CD4-positive, alpha-beta T cell treated with Interleukin-4 for 1 hour (primary cell): Measurements from ENCODE around the gene WHRN.
A peak's percentile ranks its signal among the peaks of the same experiment; 100 is the strongest.

Source experiments
- DNase-seq, 2 donors: peaks; one replicate each; pipeline ENCODE4 v3.0.0-alpha.2; 2020 to 2022

The WHRN gene

DNA sequence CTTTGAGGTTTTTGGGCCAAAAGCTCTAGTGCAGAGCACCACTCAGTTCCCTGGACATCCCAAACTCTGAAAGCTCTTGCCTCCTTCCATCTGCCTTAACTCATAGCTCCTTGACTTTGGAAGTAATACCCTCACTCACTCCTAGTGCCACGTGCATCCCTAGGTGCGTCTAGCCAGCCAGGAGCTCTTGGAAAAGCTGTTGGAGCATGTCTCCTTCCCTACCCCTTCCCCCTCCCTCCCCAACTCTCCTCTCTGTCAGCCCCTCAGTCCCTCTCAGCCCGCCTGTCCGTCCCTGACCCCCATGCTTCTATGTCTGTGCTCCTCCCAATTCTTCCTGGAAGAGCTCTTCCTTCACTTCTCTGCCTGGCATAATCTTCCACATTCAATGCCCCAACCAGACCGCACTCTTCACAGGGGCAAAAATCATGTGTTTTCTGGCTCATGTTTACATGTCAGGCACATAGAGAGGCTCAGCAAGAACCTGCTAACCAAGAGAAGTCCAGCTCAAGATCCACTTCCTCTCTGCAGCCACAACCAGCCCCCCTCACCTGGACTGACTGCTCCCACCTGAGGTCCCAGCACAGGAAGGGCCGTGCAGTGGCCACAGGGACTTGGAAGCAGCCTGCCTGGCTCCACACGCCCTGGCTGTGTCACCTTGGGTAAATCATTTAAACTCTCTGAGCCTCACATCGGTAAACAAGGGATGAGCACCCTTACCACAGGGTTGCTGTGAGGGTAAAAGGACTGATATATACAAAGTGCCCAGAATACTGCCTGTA, 58.4 kb downstream of the WHRN start:
- no peak for DNase-seq

DNA sequence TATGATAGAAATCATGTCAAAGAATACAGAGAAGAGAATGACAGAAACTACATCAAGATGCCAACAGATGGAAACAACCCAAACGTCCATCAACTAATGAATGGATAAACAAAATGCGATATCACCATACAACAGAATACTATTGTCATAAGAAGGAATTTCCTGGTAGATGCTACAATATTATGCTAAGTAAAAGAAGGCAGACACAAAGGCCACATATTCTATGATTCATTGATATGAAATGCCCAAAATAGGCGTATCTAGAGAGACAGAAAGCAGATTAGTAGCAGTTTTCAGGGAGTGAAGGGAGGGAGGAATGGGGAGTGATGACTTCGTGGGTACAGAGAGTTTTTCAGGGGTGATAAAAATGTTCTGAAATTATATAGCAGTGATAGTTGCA, 59.2 kb downstream of the WHRN start:
- DNase-seq: no peak

DNA sequence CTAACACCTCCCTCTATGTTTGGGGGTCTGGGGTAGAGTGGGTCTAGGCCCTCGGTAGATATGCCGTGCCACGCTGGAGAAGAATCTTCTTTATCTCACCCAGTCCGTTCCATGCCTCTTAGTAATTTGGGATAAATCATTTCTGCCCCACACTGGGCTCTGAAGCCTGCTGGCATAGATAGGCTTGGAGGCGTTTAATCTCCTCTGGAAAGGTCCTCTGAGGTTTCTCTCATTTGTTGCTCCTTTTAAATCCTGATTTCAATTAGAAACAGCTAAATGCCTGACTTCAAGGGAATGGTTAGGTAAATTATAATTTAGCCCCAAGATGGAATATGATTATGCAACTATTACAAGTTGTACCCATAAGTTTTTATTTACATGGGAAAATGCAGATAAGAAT, 59.7 kb downstream of the WHRN start:
- no peak for DNase-seq

DNA sequence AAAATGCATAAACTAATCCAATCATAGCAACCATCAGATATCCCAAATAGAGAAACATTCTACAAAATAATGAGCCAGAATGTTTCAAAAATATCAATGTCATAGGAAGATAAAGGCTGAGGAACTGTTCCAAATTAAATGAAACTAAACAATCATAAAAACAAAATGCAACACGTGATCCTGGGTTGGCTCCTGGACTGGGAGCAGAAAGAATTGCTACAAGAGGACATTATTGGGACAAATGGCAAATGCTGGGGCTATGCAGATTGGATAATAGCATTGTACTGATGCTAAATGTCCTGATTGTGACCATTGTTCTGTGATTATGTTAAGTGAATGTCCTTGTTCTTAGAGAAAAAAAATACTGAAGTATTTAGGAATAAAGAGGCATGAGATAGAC, 63.3 kb downstream of the WHRN start:
- DNase-seq: no peak

DNA sequence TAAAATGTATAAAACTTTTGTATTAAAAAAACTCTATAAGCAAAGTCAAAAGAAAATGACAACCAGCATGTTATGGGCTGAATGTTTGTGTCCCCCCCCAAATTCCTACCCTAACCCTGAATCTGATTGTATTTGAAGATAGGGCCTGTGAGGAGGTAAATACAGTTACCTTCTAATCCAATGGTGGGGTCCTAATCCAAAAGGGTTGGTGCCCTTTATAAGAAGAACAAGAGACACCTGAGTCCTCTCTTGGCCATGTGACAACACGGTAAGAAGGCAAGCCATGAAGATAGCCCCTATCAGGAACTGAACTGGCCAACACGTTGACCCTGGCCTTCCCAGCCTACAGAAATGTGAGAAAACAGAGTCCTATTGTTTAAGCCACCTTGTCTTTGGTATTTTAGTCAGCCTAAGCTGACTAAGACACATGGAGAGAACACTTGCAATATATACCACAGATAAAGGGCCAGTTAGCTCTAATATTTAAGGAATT, 67.8 kb downstream of the WHRN start:
- no peak for DNase-seq

DNA sequence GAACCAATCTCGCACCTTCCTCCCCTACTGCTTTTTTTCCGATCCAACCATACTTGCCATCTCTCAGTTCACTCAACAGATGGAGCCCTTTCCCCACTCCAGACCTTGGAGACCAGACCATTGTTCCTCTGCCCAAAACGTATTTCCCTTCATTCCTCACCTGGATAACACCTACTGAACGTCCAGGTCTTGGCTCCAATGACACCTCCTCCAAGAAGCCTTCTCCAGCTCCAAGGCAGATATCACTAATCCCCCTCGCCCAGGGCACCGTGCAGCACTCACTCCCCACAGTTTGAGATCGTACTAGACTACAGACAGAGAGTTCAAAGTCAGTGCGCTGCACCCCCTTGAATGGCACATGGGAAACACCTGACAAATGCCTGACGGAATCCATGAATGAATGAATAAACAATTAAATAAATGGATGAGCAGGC, 70.4 kb downstream of the WHRN start:
- peak; percentile 24 to 29 for DNase-seq

DNA sequence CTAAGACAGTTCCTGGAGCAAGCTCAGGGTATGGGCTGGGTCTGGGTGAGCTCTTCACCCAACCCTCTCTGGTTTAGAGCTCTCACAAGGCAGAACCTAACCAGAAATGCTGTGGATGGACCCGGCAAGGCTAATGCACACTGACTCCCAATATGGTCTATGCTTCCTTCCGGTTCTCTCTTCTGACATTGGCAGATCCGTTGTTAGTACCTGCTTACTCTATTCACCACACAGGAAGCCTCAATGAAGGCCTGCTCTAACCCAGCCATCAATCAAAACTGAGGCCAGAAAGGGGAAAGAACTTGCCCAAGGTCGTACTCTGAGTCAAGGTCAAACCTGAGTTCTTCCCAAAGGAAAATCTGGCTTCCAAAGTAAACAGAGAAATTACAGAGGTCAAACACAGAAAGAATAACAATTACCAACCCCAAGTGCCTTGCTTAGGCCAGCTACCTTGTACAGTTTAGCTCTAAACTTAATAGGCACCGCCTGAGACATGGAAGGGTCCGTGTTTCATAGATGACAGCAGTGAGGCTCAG, 71.5 kb downstream of the WHRN start:
- no peak for DNase-seq

DNA sequence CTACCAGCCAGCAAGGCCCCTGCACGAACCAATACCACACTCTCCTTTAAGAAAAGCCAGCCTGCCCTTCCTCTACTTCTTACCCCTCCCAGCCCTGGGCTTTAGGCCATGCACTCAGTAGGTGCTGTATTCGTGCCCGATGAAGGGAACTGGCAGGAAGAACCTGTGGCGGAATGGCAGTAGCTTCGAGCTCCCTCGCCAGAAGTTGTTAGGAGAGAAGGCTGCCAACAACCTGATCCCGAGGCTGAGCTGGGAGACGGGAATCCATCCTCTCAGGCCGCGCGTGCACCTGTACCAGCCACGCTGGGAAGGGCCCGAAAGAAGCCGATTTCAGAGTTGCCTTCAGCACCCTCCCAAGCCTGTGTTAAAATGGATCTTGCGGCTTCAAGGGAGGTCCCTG, 72.2 kb downstream of the WHRN start:
- no peak for DNase-seq

DNA sequence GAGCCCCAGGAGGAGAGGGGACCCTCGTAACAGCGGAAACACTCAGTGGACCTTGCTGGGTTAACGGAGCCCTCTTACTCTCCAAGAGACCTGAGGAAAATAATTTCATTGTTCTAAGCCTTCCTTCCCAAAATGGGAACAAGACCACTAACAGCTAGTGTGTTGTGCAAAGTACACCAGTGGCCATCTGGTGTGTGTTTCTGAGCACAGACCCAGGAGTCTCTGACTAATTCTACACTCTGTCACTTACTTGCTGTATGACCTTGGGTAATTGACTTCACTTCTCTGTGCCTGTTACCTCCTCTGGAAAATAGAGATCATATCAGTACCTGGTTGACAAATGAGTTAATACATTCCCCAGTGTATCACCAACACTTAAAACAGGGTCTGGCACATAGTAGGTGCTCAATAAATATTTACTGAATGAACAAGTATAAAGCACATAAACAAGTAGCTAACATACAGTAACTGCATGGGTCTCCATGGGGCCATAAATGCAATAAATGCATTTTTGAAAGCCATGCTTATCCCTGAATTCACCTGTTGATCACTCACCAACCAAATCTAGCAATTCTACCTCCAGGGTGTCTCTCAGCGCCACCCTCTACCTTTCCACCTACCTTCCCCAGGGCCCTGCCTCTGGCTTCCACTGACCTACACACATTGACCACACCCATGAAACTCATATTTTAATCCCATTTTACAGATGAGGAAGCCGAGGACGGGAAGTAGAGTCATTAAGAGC, 72.8 kb downstream of the WHRN start:
- DNase-seq: no peak

DNA sequence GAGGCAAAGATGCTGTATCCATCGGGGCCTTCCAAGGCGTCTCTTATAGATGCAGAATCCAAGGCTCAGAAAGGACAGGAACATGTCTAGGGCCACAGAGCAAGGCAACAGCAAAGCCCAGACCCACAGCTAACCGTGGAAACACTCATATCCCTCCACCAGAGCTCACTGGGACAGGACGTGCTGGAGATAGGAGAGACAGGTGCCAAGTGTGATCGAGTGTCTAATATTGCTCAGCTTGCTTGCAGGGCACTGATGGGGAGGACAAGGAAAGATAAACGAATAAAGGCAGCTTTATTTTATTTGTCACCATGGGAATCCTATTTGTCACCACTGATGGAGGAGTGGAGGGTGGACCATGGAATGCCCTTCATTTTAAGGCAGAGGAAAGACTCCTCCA, 73.5 kb downstream of the WHRN start:
- no peak for DNase-seq

DNA sequence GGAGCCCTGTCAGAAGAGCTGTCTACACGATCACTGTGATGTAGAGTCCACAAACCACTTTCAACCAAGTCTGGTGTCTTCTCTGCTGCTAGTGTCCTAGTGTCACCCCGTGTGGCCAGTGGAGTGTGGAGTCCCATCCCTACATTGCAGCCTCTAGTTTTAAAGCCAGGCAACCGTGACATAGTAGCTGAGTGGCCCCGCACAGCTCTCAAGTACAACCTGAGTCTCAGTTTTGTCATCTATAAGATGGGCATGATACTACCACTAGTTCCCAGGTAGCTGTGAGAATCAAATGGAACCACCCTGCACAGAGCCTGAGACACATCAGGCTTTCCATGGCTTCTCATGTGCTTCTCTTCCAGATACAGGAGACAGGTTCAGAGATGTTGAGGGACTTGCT, 74.3 kb downstream of the WHRN start:
- DNase-seq: no peak

DNA sequence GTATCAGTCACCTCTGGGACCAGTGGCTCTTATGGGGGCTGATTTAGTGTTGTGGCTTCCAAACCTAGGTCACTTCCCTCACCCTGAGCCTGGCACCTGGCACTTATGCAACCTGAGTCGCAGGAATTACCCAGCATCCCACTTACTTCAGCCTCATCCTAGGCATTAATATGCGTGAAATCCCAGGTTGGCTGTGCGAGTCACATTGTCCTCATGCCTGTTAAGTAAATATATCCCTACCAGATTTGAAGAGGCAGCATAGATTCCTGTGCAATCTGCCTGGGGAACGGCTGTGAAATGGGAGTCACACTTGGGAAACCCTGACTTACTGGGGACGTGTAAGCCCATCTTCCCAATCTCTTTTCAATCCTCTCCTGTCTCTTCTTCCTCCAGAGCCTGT, 74.8 kb downstream of the WHRN start:
- DNase-seq: no peak

DNA sequence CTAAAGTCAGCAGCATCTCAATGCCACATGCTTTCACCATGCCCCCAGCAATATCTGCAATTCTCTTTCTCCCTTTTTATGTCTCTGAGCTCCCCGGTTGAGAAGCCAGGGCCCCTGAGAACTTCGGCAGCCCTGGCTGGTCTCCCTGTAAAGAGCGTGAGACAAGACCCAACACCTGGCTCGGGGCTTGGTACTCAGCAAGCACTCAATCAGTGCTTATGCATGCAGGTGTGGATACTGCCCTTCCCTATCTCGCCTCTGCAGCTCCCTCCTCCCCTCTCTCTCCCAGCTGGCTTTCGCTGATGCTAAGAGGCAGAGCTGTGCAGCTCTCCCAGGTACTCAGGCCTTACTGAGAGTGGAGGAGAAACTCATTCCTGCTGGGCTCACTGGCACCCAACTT, 75.8 kb downstream of the WHRN start:
- DNase-seq: no peak

DNA sequence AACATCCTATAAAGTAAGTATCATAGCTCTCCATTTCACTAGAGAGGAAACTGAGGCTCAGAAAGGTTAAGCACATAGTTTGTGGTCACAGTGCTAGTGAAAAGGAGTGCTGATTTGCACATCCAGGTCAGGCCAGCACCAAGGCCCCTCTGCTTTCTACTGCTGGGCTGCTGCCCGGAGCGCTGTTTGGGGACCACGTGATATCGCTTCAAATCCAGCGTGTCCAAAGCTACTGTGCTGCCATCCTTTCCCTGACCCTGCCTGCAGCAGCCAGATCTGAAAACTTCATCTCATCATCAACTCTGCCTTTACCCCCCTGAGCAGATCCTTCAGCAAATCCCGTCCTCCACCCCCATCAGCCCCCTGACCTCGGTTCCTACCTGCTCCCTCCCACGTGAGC, 76.8 kb downstream of the WHRN start:
- no peak for DNase-seq

DNA sequence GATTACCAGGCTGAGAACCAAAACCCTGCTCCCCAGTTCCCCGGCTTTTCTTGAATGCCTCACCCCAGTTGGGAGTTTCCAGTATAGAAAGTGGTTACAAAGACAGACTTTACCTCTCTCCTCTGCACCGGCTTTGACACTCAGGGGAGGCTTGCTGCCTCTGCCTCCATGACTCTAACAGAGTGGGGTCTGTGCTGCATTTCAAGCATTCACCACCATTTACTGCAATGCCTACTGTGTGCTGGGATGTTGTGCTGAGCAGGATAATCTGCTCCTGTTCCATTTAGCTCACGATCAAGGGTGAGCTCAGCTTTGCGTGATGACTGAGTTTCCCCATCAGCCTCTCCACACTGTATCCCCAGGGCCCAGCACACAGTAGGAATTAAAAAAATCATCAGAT, 77.6 kb downstream of the WHRN start:
- no peak for DNase-seq

DNA sequence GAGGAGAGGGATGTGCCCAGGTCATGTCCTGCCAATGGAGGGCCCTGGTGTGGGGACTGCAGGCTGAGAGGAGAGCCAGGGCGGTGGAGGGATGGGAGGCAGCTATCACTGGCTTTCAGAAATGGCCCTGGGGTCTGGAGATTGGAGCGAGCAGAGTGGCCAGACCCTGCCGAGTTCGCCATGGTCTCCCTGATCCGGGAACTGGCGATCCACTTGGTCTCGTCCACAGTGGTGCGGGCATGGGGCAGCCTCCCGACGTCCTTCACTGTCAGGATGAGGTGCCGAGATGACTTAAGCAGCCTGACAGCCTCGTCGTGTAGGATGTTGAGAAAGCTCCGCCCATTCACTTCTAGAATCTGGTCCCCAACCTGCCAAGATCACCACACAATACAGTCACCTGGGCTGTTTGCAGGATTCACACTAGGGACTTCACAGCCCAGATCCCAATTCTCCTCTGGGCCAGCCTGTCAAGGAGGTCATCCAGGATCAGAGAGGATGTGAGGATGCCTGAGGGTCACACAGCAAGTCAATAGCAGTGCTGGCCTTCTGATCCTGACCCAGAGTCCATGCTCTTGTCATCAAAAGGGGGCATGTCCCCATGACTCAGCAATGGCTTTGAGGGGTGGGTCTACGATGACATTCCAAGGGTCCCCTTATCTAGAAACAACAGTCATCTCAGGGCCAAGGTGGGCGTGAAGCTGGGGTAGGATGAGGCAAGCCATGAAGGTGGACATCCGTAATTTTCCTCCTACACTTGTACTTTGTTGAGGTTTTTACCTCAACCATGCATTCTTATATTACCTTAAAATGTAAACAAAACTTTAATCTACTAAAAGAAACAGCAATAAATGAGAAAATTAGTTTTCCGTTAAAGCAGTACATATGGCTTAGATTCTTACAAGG, 79.0 kb downstream of the WHRN start:
- DNase-seq: no peak

DNA sequence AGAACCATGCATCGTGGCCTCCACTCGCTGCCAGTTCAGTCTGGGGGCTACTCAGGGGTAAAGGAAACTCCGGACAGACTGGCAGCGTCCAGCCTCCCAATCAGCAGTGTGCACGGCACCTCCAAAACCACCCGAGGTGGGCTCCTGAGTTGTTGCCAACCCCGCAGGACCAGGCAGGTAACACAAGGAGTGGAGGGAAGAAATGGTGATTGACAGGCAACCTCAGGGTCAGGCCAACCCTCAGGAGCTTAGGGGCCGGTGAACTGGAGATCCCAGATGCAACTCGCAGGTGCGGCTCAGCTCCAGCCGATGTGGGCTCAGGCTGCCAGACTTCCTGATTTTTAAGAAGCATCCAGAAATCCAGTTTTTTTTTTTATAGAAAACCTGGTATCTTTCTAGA, 80.1 kb downstream of the WHRN start:
- no peak for DNase-seq

DNA sequence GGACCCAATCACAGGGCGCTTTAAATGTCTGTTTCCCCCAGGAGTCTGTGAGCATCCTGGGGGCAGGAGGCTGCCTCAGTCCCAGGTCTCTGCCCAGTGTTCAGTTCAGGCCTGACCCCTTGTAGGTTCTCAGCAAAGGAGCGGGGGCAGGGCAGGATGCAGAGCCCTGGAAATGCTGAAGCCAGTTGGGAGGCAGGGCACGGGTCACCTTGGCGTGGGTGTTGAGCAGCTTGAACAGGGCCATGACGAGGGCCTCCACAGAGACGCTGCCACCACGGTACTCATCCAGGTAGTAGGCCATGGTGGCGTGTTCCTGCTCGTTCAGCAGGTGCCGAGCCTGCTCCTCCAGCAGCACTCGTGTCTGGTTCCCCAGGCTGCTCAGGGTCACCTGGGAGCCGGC, 81.1 kb downstream of the WHRN start:
- no peak for DNase-seq

DNA sequence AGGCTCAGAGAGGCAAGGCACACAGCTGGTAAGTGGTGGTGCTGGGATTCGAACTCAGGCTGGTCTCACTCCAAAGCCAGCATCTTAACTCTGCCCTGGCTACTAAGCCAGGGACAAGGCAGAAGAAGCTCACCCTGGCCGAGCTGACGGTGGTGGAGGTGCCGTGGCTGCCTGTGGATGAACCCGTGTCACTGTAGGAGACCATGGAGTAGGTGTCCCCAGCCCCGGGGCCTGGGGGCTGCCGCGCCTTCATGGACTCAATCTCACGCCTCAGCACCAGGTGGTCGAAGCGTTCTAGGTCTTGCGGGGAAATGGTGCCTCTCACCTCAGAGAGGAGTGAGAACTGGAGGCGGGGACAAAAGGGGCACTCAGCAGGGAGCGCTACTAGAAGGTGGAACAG, 82.1 kb downstream of the WHRN start:
- DNase-seq: no peak

DNA sequence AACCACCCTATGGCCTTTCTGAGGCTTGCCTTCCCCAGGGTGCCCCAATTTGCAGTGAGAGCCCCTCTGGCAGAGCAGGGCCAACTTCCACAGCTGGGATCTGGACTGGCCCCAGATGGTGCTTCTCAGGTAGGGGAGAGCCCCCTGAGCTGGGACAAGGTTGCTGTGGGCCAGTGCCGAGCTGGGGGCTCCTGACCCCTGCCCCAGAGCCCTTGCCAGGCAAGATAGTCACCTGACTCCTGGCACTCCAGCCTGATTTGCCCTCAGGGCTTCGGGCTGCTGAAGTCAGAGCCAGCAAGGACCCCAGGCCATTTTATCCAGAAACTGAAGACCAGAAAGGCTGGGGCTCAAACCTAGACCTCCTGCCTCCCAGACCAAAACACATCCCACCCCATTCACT, 84.1 kb downstream of the WHRN start:
- no peak for DNase-seq

DNA sequence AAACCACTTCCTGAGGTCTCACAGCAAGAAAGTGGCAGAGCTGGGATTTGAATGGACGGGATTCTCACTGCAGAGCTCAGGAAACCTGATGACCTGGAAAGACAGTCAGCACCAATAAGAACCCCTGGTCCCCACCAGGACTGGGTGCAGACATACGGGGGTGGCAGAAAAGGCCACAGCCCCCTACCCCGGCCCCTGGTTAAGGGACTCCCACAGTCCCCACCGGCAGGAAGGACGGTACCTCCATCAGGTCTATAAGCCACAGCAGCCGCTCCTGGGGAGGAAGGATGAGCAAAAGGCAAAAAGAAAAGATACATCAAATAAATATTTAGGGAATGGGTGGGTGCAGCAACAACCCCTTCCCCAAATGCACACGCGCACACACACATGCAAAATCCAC, 85.5 kb downstream of the WHRN start:
- DNase-seq: no peak

DNA sequence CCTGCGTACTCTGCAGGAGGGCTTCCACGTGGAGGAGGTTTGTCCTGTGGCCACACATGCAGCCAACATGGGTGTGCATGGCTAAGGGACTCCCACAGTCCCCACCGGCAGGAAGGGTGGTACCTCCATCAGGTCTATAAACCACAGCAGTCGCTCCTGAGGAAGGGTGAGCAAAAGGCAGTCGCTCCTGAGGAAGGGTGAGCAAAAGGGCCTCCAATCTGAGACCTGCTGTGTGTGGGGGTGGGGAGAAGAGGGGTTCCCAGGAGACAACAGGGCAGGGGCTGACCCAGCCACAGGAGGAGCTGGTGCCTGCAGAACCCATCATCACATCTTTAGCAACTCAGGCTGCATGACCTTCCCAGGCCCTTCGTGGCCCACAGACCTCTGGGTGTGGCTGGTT, 87.2 kb downstream of the WHRN start:
- DNase-seq: no peak

DNA sequence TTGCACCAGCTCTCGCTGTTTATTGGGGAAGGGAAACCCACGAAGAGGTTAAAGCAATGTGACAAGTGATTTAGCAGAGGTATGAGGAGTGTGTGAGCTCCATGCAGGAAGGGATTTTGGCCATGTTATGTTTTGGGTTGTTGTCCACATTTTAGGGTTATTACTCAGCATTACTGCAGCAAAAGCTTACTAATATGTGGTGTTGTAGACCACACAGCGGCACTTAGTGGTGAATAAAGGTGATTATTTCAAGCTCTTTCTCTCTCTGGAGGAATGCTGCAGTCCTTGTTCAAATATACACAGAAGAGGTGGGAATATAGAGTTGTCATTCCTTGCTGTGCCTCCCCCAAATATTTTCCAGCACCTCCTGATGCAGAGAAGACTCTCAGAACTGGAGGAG, 87.8 kb downstream of the WHRN start:
- no peak for DNase-seq
